Spleen (tissue), 7 donors: ENCODE measurements around the gene ARL15.

Experiments used
- CTCF ChIP-seq, 11 experiments: fragments of 200-600 bp in 7 of 11; fragments of 450-650 bp in 4 of 11; sonication (generic) in 4 of 11; IDR thresholded peaks in 8 of 11; conservative IDR thresholded peaks in 3 of 11; 1 replicate in 7 of 11; 2 replicates in 4 of 11; pipeline versions ENCODE4 v1.4.0 to v1.8.0; 2016 to 2021; ENCODE audit warnings: antibody characterized with exemption in 11 of 11, inconsistent platforms in 4 of 11, mild to moderate bottlenecking in 1 of 11
- POLR2A ChIP-seq, 3 donors: fragments of 450-650 bp; IDR thresholded peaks; one replicate each; pipeline ENCODE4 v1.5.1; 2017; ENCODE audit warnings: antibody characterized with exemption in 3 of 3, mild to moderate bottlenecking in 1 of 3
- donor health status: DM: no; HTN: no; CAD: no; lungs with moderate emphysema.
- donor health status: DM: no; HTN: no; CAD: no.
- donor health status: DM: no; HTN: no; CAD: no.

- no peak for TF ChIP-seq POLR2A (IDR thresholded peaks at IDR 0.05)
- TF ChIP-seq CTCF (IDR thresholded peaks at IDR 0.05 in 8 of 11, conservative IDR thresholded peaks at IDR 0.05 in 3 of 11): no peak
Measured at GRCh38 chr5:53946405-53947100, 363.8 kb downstream of the ARL15 start.
